GM23338 (cell line): ENCODE results near the gene GBE1. TPM values are rescaled to one million over a fixed set of nuclear protein-coding genes. Genes with fewer than 3 reads are reported as not detected.

Experiments
- ATAC-seq: fragments of 200-7000 bp; cut with Tn5 transposase; 3 replicates; pipeline ENCODE4 v1.9.1; 2020
- DNase-seq: peaks from one replicate; pipeline ENCODE4 v3.0.0-alpha.2; 2015; ENCODE audit warnings: low spot score
- H2AFZ ChIP-seq: fragments of 200-600 bp; sonication (generic); 2 replicates; pipeline ENCODE4 v1.8.0; 2016; ENCODE audit warnings: antibody characterized with exemption, mild to moderate bottlenecking, moderate library complexity
- H3F3A ChIP-seq: fragments of 200-600 bp; sonication (generic); replicated peaks from 2 replicates; pipeline ENCODE4 v1.8.0; 2017; ENCODE audit warnings: antibody characterized with exemption, mixed run types, low read depth
- H3K27ac ChIP-seq: fragments of 200-600 bp; sonication (generic); 2 replicates; pipeline ENCODE4 v1.6.1; 2016; ENCODE audit warnings: low read depth
- H3K27me3 ChIP-seq: fragments of 200-600 bp; sonication (generic); 2 replicates; pipeline ENCODE4 v1.8.0; 2016; ENCODE audit warnings: mild to moderate bottlenecking, mixed run types, moderate library complexity; ENCODE audit not compliant: insufficient read depth
- H3K36me3 ChIP-seq: fragments of 200-600 bp; sonication (generic); 2 replicates; pipeline ENCODE4 v1.8.0; 2016; ENCODE audit warnings: mild to moderate bottlenecking; ENCODE audit not compliant: insufficient read depth
- H3K4me1 ChIP-seq: fragments of 200-600 bp; sonication (generic); 2 replicates; pipeline ENCODE4 v1.8.0; 2016; ENCODE audit warnings: mild to moderate bottlenecking, moderate library complexity; ENCODE audit not compliant: insufficient read depth
- H3K4me2 ChIP-seq: fragments of 200-600 bp; sonication (generic); 2 replicates; pipeline ENCODE4 v1.7.1; 2017; ENCODE audit warnings: mixed run types
- H3K4me3 ChIP-seq: fragments of 200-600 bp; sonication (generic); 2 replicates; pipeline ENCODE4 v1.6.1; 2016; ENCODE audit warnings: mixed run types
- H3K79me2 ChIP-seq: fragments of 200-600 bp; sonication (generic); replicated peaks from 2 replicates; pipeline ENCODE4 v1.8.0; 2017; ENCODE audit warnings: mild to moderate bottlenecking; ENCODE audit not compliant: insufficient read depth
- H3K9me2 ChIP-seq: fragments of 200-600 bp; sonication (generic); 2 replicates; pipeline ENCODE4 v1.8.0; 2017; ENCODE audit not compliant: insufficient read depth
- H4K20me1 ChIP-seq: fragments of 200-600 bp; sonication (generic); replicated peaks from 2 replicates; pipeline ENCODE4 v1.8.0; 2017; ENCODE audit warnings: mild to moderate bottlenecking; ENCODE audit not compliant: insufficient read depth
- H3K27ac Mint-ChIP-seq: 2 replicates; pipeline ENCODE4 v1.8.0; 2020; ENCODE audit warnings: inconsistent platforms, mild to moderate bottlenecking, moderate library complexity, mixed read lengths
- H3K27me3 Mint-ChIP-seq: 3 replicates; pipeline ENCODE4 v1.8.0; 2022; ENCODE audit warnings: low read depth, mild to moderate bottlenecking, moderate library complexity, mixed read lengths, inconsistent platforms; ENCODE audit not compliant: insufficient read depth, poor library complexity
- H3K36me3 Mint-ChIP-seq: 3 replicates; pipeline ENCODE4 v1.8.0; 2021; ENCODE audit warnings: low read depth, mild to moderate bottlenecking, inconsistent platforms, moderate library complexity, mixed read lengths
- H3K4me1 Mint-ChIP-seq: 3 replicates; pipeline ENCODE4 v1.8.0; 2020; ENCODE audit warnings: mild to moderate bottlenecking, inconsistent platforms, mixed read lengths
- H3K4me3 Mint-ChIP-seq: 3 replicates; pipeline ENCODE4 v1.8.0; 2021; ENCODE audit warnings: moderate library complexity, mild to moderate bottlenecking, inconsistent platforms, mixed read lengths
- H3K9me3 Mint-ChIP-seq: 3 replicates; pipeline ENCODE4 v1.8.0; 2020; ENCODE audit warnings: moderate library complexity, mild to moderate bottlenecking, inconsistent platforms, mixed read lengths
- CREB1 ChIP-seq: fragments of 250-450 bp; sonication (Bioruptor Pico); IDR thresholded peaks from 2 replicates; pipeline ENCODE4 v1.5.0; 2020; ENCODE audit warnings: low read depth, mild to moderate bottlenecking, moderate library complexity
- ETS1 ChIP-seq: IDR thresholded peaks from 2 replicates; pipeline ENCODE4 v1.6.1; 2016; ENCODE audit warnings: antibody characterized with exemption
- EZH2 ChIP-seq: fragments of 200-600 bp; sonication (generic); IDR thresholded peaks from one replicate; pipeline ENCODE4 v1.8.0; 2017; ENCODE audit warnings: antibody characterized with exemption, mild to moderate bottlenecking, low read depth; ENCODE audit not compliant: unreplicated experiment
- EZH2phosphoT487 ChIP-seq: fragments of 200-600 bp; sonication (generic); IDR thresholded peaks from one replicate; pipeline ENCODE4 v1.8.1; 2018; ENCODE audit warnings: antibody characterized with exemption; ENCODE audit not compliant: unreplicated experiment
- JUNB ChIP-seq: IDR thresholded peaks from one replicate; pipeline ENCODE4 v1.6.1; 2016; ENCODE audit warnings: antibody characterized with exemption; ENCODE audit not compliant: unreplicated experiment
- NANOG ChIP-seq: IDR thresholded peaks from 2 replicates; pipeline ENCODE4 v1.6.1; 2016; ENCODE audit warnings: antibody characterized with exemption, borderline replicate concordance
- POLR2AphosphoS5 ChIP-seq: IDR thresholded peaks from 2 replicates; pipeline ENCODE4 v1.6.1; 2016; ENCODE audit warnings: antibody characterized with exemption, low read depth
- STAT1 ChIP-seq: IDR thresholded peaks from one replicate; pipeline ENCODE4 v1.6.1; 2016; ENCODE audit warnings: antibody characterized with exemption; ENCODE audit not compliant: unreplicated experiment
- ZNF331 ChIP-seq: fragments of 250-450 bp; sonication (Bioruptor Pico); IDR thresholded peaks from 2 replicates; pipeline ENCODE4 v1.5.0; 2020; ENCODE audit warnings: low read depth, mild to moderate bottlenecking, moderate library complexity
- ZNF462 ChIP-seq: fragments of 250-450 bp; sonication (Bioruptor Pico); IDR thresholded peaks from 2 replicates; pipeline ENCODE4 v1.5.0; 2020; ENCODE audit warnings: mild to moderate bottlenecking, moderate library complexity
- polyA plus RNA-seq: library from polyadenylated mRNA; unstranded; fragments of >200 nt; fragmentation: Nextera tagmentation; extraction: Ambion mirVana; gene quantifications from 2 replicates; pipeline ENCODE4 v1.2.1, GENCODE V29; 2016
- total RNA-seq: library from RNA; depleted of rRNA; stranded (reverse); fragments of >200 nt; shearing (Covaris generic); gene quantifications from 2 replicates; pipeline ENCODE4 v1.2.3, GENCODE V29; 2014

Gene GBE1
- total and polyA plus RNA-seq, 2 experiments from 2014 or later = 6.4 to 12.2 TPM

GRCh38 chr3:81761904-81762580 is 597 bp upstream of the GBE1 start:
- H3K4me2 ChIP-seq = peak overlapping the region; percentile 95
- no peak for DNase-seq
- no peak for ATAC-seq
- H3K4me3 ChIP-seq = peak overlapping the region; percentile 92
- H3K79me2 ChIP-seq = peaks cover 13% of the 10 kb centered on the region
- no peak for TF ChIP-seq EZH2
- TF ChIP-seq JUNB = no peak
- no peak for TF ChIP-seq EZH2phosphoT487
- no peak for TF ChIP-seq POLR2AphosphoS5
- no peak for TF ChIP-seq ZNF331 (CRISPR knock-in tag)
- no peak for TF ChIP-seq ZNF462 (CRISPR knock-in tag)
- TF ChIP-seq NANOG = no peak
- no peak for TF ChIP-seq STAT1
- no peak for TF ChIP-seq ETS1
- no peak for TF ChIP-seq CREB1
- H3K4me3 Mint-ChIP-seq = peak overlapping the region; percentile 90
- H3K36me3 ChIP-seq = no peaks in the 10 kb centered on the region
- H3K27me3 ChIP-seq = no peaks in the 10 kb centered on the region
- peaks cover 5% of the 10 kb centered on the region for H3K27me3 Mint-ChIP-seq
- H3K27ac ChIP-seq = peak overlapping the region; percentile 97; the same call in 1 of the 2 replicates
- no peaks in the 10 kb centered on the region for H4K20me1 ChIP-seq
- 0 out of 2 replicates have a peak, but pooled peaks cover 4% of the 10 kb centered on the region for H3K9me2 ChIP-seq
- peaks cover 3% of the 10 kb centered on the region; the same call in 1 of the 3 replicates for H3K9me3 Mint-ChIP-seq
- H3K4me1 ChIP-seq = peaks cover 7% of the 10 kb centered on the region
- H3F3A ChIP-seq = peaks cover 2% of the 10 kb centered on the region; the same call in 1 of the 2 replicates
- H3K36me3 Mint-ChIP-seq = peaks cover 9% of the 10 kb centered on the region; the same call in 2 of the 3 replicates
- peak overlapping the region; percentile 89 for H2AFZ ChIP-seq
- peaks cover 21% of the 10 kb centered on the region for H3K4me1 Mint-ChIP-seq
- peak overlapping the region; percentile 90 for H3K27ac Mint-ChIP-seq
